NCI-H1105 (cell line): ENCODE data around the gene FKBP2.

Experiments used
- DNase-seq: peaks from one replicate; lab custom pipeline; 2025; lab: John Stamatoyannopoulos, UW

FKBP2 gene

GRCh38 chr11:64285885-64286800 is 45.2 kb downstream of the FKBP2 start:
- peak; percentile 24 for DNase-seq

DNA sequence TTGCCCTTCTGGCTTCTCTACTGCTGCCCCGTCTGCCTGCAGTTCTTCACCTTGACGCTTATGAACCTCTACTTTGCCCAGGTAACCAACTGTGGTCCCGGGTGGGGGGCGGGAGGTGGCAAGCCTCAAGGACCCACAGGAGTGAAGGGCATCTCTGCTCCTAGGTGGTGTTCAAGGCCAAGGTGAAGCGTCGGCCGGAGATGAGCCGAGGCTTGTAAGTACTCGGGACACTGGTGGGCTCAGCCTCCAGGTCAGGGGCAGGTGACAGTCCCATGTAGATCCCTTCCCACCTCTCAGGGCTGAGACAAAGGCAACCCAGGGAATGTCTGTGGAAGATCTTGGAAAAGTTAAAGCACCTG is 45.9 kb downstream of the FKBP2 start:
- no peak for DNase-seq

DNA sequence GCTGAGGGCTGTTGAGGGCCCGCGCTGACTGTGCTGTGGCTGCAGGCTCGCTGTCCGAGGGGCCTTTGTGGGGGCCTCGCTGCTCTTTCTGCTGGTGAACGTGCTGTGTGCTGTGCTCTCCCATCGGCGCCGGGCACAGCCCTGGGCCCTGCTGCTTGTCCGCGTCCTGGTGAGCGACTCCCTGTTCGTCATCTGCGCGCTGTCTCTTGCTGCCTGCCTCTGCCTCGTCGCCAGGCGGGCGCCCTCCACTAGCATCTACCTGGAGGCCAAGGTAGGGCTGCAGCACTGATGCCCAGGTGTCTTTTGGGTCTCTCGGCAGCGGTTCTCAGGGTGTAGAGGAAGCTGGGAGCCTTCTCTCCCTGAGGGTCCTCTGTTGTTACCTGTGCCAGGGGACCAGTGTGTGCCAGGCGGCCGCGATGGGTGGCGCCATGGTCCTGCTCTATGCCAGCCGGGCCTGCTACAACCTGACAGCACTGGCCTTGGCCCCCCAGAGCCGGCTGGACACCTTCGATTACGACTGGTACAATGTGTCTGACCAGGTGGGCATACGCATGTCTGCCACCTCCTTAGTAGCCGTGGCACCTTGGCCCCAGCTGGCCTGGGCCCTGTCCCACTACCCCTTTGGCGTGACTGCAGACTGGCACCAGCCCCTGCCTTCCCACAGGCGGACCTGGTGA is 46.9 kb downstream of the FKBP2 start:
- no peak for DNase-seq

GRCh38 chr11:64288353-64288750 is 47.5 kb downstream of the FKBP2 start:
- DNase-seq: no peak

- no peak for DNase-seq
Observed at GRCh38 chr11:64289002-64289564, 48.2 kb downstream of the FKBP2 start.

GRCh38 chr11:64290352-64291261 is 49.7 kb downstream of the FKBP2 start:
- no peak for DNase-seq

DNA sequence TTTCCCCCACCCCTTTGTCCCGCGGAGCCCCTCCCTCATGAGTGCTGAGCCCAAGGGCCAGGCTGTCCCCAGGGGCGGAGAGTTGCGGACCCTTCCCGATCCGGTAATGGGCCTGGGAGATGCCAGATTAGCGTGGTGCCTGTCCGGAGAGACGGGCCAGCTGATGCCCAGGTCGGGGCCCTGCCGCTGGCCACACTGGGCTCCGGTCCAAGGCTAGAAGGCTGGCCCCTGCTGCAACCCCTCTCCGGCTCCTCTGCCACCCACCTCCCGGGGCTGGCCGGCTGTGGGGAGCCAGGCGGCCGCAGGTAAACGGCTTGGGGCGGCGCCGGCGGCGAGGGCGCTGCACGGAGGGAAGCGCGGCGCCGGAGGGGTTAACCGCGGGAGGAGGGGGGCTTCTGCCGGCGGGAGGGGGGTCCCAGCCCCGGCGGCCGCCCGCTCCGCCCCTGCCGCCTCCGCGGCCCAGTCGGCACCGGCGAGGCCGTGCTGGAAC is 50.4 kb downstream of the FKBP2 start, which contains the start of gene KCNK4:
TSS of gene KCNK4 (plus strand) at position 41 of the 490 bp plus-strand sequence. CDS start 1,717 bp downstream, outside the sequence.
- DNase-seq: no peak

DNA sequence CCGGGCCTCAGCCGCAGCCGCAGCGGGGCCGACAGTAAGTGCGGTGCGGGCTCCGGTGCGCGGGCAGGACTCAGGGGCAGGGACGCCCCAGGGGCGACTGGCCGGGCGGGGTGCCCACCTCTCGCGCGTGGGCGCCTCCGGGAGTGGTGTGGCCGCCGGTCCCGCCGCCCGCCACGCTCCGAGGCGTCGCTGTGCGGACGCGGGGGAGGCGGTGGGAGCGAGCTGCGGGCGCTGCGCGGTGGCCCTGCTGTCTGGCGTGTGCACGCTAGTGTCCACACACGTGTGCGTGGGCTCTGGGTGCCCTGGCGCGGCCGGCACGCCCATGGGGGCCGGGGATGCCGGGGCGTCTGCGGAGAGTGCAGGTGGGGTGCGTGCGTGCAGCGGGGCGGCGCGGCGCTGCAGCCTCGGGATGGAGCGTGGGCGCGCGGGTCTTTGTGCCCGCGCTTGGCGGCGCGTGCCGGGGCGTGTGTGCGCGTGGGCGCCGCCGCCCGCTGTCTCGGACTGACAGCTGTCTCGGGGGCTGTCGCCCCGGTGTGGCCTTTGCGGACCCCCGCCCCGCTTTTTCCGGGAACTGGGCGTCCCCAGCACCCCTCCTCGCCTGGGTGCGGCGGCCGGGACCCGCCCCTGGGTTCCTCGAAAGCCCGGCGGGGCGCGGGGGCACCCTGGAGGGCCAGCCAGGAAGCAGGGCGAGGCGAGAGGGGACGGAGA is 51.0 kb downstream of the FKBP2 start:
- no peak for DNase-seq

DNA sequence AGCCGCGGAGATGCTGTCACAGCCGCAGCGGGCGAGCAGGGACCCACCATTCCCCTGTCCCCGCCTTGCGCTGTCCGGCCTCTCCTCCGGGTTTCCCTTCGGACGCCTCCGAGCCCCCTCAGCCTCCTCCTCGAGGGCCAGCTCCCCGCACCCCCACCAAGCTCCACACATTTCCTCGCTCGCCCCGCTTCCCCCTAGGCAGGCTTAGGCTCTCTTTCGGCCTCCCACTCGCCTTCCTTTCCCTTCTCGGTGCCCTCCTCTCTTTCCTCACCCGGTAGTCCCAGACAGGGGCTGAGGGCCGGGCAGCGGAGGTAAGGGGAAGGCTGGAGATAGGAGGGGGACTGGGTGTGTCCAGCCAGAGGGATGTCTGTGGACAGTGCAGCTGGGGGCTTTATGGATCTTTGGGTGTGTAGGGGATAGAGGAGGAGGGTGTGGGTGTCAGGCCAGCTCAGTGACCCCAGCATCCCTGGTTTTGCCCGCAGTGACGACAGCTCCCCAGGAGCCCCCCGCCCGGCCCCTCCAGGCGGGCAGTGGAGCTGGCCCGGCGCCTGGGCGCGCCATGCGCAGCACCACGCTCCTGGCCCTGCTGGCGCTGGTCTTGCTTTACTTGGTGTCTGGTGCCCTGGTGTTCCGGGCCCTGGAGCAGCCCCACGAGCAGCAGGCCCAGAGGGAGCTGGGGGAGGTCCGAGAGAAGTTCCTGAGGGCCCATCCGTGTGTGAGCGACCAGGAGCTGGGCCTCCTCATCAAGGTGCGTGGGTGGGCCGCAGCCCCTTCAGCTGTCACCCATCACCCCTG is 51.8 kb downstream of the FKBP2 start:
- DNase-seq: no peak
